D721Med (cell line): ENCODE results near the gene TSNAX.
A peak's percentile ranks its signal among the peaks of the same experiment; 100 is the strongest.

ENCODE experiments used
- DNase-seq: peaks from one replicate; pipeline ENCODE4 v3.0.0; 2011; ENCODE audit warnings: low spot score; ENCODE audit not compliant: insufficient read length
- FAIRE-seq: peaks from 2 replicates; lab custom pipeline; 2011; peaks lifted over from hg19 to GRCh38; lab: Jason Lieb, UNC
- CTCF ChIP-seq: IDR thresholded peaks from 2 replicates; pipeline ENCODE4 v1.5.1; 2012; ENCODE audit warnings: mild to moderate bottlenecking, control low read depth; ENCODE audit not compliant: insufficient read depth; ENCODE audit errors: missing control alignments

TSNAX gene

GRCh38 chr1:231518485-231519034, 9.9 kb upstream of the TSNAX start:
- TF ChIP-seq CTCF, result no peak
- FAIRE-seq, result no peak
- no peak for DNase-seq

- no peak for TF ChIP-seq CTCF
- DNase-seq, result no peak
- FAIRE-seq, result no peak
Measured at GRCh38 chr1:231519166-231519565, 9.3 kb upstream of the TSNAX start.

- TF ChIP-seq CTCF, result no peak
- no peak for FAIRE-seq
- DNase-seq, result no peak
Measured at GRCh38 chr1:231522038-231522437, 6.4 kb upstream of the TSNAX start.

GRCh38 chr1:231522931-231523642, 5.4 kb upstream of the TSNAX start:
- no peak for TF ChIP-seq CTCF
- FAIRE-seq (peak; percentile 6), DNase-seq (no peak)

GRCh38 chr1:231523816-231524215, 4.7 kb upstream of the TSNAX start:
- DNase-seq, result no peak
- FAIRE-seq, result no peak
- no peak for TF ChIP-seq CTCF

- DNase-seq, result no peak
- no peak for TF ChIP-seq CTCF
- no peak for FAIRE-seq
Measured at GRCh38 chr1:231526536-231526935, 1.9 kb upstream of the TSNAX start.

DNA sequence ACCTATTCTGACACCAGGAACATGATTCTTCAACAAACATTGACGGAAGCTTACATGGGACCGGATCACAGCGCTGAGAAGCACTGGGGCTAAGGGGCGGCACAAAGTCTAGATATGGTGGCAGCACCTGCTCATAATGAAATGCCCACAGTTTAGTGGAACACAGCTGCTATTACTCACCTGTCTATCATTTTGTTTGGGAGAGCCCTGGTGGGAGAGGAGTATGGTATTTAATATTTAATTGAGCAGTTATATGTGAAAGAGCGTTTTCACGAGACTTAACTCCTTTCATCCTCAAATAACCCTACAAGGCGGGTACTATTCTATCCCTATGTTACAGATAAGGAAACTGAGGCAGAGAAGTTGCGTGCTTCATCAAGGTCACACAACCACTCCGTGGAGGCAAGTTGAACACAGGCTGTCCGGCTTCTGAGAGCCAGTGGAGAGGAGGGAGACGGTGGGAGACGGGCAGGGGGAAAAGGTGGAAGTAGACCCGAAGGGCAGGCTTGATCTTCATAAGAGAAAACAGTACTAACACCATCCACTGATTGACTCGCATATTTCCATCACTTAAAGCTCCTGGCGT, 790 bp upstream of the TSNAX start:
- no peak for TF ChIP-seq CTCF
- DNase-seq (no peak), FAIRE-seq (no peak)
